Panc1 (cell line): Measurements from ENCODE around the gene CRADD. TPM values are rescaled to one million over a fixed set of nuclear protein-coding genes. Genes with fewer than 3 reads are reported as not detected.

Experiments used
- ATAC-seq: fragments of 200-7000 bp; cut with Tn5 transposase; 2 replicates; pipeline ENCODE4 v1.9.1; 2020; ENCODE audit warnings: mild to moderate bottlenecking, moderate library complexity
- BruUV-seq: library from RNA; stranded (reverse); fragments of 400-500 nt; replicated peaks from 2 replicates; lab custom pipeline; 2021; lab: Mats Ljungman, UMichigan
- CTCF ChIA-PET: fragments of 300-600 bp; sonication (Branson Sonifier 250); formaldehyde crosslinking; loops from one replicate; lab custom pipeline; 2022; ENCODE audit warnings: antibody characterized with exemption; lab: Charles Lee
- POLR2A ChIA-PET: fragments of 300-600 bp; sonication (Branson Sonifier 250); formaldehyde crosslinking; loops from one replicate; lab custom pipeline; 2022; ENCODE audit warnings: antibody characterized with exemption; lab: Charles Lee
- DNase-seq: peaks from one replicate; pipeline ENCODE4 v3.0.0-alpha.2; 2010; ENCODE audit warnings: low read depth, low spot score
- H3K27ac ChIP-seq: 2 replicates; pipeline ENCODE4 v1.5.1; 2011; ENCODE audit warnings: mild to moderate bottlenecking, low read length, inconsistent platforms
- H3K27me3 ChIP-seq: fragments of 200-500 bp; sonication (Bioruptor generic); 2 replicates; pipeline ENCODE4 v1.6.0; 2014; ENCODE audit warnings: low read length, inconsistent platforms; ENCODE audit not compliant: control insufficient read depth, insufficient read depth
- H3K36me3 ChIP-seq: fragments of 200-500 bp; sonication (Bioruptor generic); 2 replicates; pipeline ENCODE4 v1.5.1; 2014; ENCODE audit warnings: inconsistent platforms, mild to moderate bottlenecking, low read length, moderate library complexity; ENCODE audit not compliant: control insufficient read depth, insufficient read depth
- H3K4me1 ChIP-seq: 2 replicates; pipeline ENCODE4 v1.5.1; 2011; ENCODE audit warnings: inconsistent platforms, mild to moderate bottlenecking, low read length, moderate library complexity; ENCODE audit not compliant: control insufficient read depth, insufficient read depth
- H3K4me3 ChIP-seq, 2 experiments: 2 replicates each; pipeline ENCODE4 v1.5.1; 2011 to 2012; ENCODE audit warnings: low read depth in 2 of 2, low read length in 2 of 2, mild to moderate bottlenecking in 2 of 2, inconsistent platforms in 1 of 2, moderate library complexity in 1 of 2
- H3K9me3 ChIP-seq: fragments of 200-500 bp; sonication (Bioruptor generic); 2 replicates; pipeline ENCODE4 v1.5.1; 2014; ENCODE audit warnings: low read depth, mild to moderate bottlenecking, inconsistent platforms, low read length, moderate library complexity; ENCODE audit not compliant: control insufficient read depth, insufficient read depth
- CTCF ChIP-seq: fragments of 450-650 bp; IDR thresholded peaks from 2 replicates; pipeline ENCODE4 v1.5.1; 2017; ENCODE audit warnings: mild to moderate bottlenecking
- POLR2AphosphoS5 ChIP-seq: IDR thresholded peaks from 2 replicates; pipeline ENCODE4 v1.6.1; 2012; ENCODE audit warnings: mild to moderate bottlenecking, low read depth, low read length, moderate library complexity
- REST ChIP-seq, 2 experiments: IDR thresholded peaks; 2 replicates each; pipeline ENCODE4 v1.6.1; 2011 to 2012; ENCODE audit warnings: low read depth in 2 of 2, control low read depth in 1 of 2, low read length in 1 of 2, mild to moderate bottlenecking in 1 of 2, moderate library complexity in 1 of 2; ENCODE audit not compliant: insufficient read depth in 1 of 2
- SIN3A ChIP-seq: IDR thresholded peaks from 2 replicates; pipeline ENCODE4 v1.6.1; 2012; ENCODE audit warnings: low read depth, mild to moderate bottlenecking, low read length, moderate library complexity, borderline replicate concordance; ENCODE audit not compliant: insufficient read depth
- TCF7L2 ChIP-seq: IDR thresholded peaks from 2 replicates; pipeline ENCODE4 v1.6.1; 2011; ENCODE audit warnings: mild to moderate bottlenecking, low read depth, low read length, inconsistent platforms
- in situ Hi-C: cut with HindIII; loops from 2 replicates; pipeline ENCODE4 v1.10.0; 2016; ENCODE audit warnings: low sequenced_read_pairs, low pct_unique_long_range_greater_than_20kb
- intact Hi-C: fragments of 100-400 bp; cut with micrococcal nuclease; formaldehyde crosslinking; loops from one replicate; pipeline ENCODE4 v1.10.0; 2022; ENCODE audit not compliant: unreplicated experiment
- total RNA-seq: library from RNA; stranded (reverse); gene quantifications from one replicate; pipeline ENCODE4 v1.2.1, GENCODE V29; 2021; ENCODE audit not compliant: unreplicated experiment

The CRADD gene
- total RNA-seq, 1 experiment from 2014 or later = 7.0 TPM

GRCh38 chr12:93938317-93938716 lies 261.1 kb downstream of the CRADD start:
- no peak for ATAC-seq
- in situ Hi-C loops (no loop called here), intact Hi-C loops (no loop called here)
- no peaks in the 10 kb centered on the region for H3K27me3 ChIP-seq
- no TSS peak for BruUV-seq
- peaks cover 9% of the 10 kb centered on the region; the same call in 1 of the 2 replicates for H3K9me3 ChIP-seq
- no peak overlapping the region for H3K4me3 ChIP-seq
- ChIA-PET CTCF (no interaction called here), POLR2A (no interaction called here)
- no peaks in the 10 kb centered on the region for H3K4me1 ChIP-seq
- DNase-seq = no peak
- TF ChIP-seq POLR2AphosphoS5 (no peak), REST (IDR thresholded peaks at IDR 0.05; ENCODE audit: insufficient read depth in 1 of 2, low read depth in 2 of 2, low read length in 1 of 2) (no peak), SIN3A (no peak), CTCF (no peak), TCF7L2 (no peak)
- no peak overlapping the region for H3K27ac ChIP-seq
- H3K36me3 ChIP-seq = no peaks in the 10 kb centered on the region

GRCh38 chr12:93938931-93939330 lies 261.8 kb downstream of the CRADD start:
- in situ Hi-C loops = no loop called here
- intact Hi-C loops = no loop called here
- BruUV-seq = no TSS peak
- CTCF ChIA-PET = interaction anchor here (0.6 kb wide), 1 partner anchor 375 kb away, joined by 4 read pairs; no protein-coding TSS in a partner anchor
- Histone ChIP-seq H3K27me3 (no peaks in the 10 kb centered on the region), H3K27ac (no peak overlapping the region), H3K9me3 (peaks cover 9% of the 10 kb centered on the region; the same call in 1 of the 2 replicates), H3K4me1 (no peaks in the 10 kb centered on the region), H3K4me3 (no peak overlapping the region), H3K36me3 (no peaks in the 10 kb centered on the region)
- DNase-seq (no peak), ATAC-seq (no peak)
- TF ChIP-seq POLR2AphosphoS5 (no peak), REST (IDR thresholded peaks at IDR 0.05; ENCODE audit: insufficient read depth in 1 of 2, low read depth in 2 of 2, low read length in 1 of 2) (no peak), CTCF (no peak), TCF7L2 (no peak)
- POLR2A ChIA-PET = no interaction called here
